Gastrocnemius medialis (tissue), 4 donors: ENCODE measurements around the gene PGA3. TPM values are rescaled to one million over a fixed set of nuclear protein-coding genes. Genes with fewer than 3 reads are reported as not detected.
A peak's percentile ranks its signal among the peaks of the same experiment; 100 is the strongest.

Experiments
- ATAC-seq, 2 donors: fragments of 150-250 bp; one replicate each; pipeline ENCODE4 v1.9.1; 2016
- DNase-seq, 2 donors: peaks; one replicate each; pipeline ENCODE4 v3.0.0-alpha.2; 2019
- H3K27ac ChIP-seq, 4 donors: fragments of 200-600 bp; sonication (generic); 1 replicate in 1 of 4; 2 replicates in 3 of 4; pipeline ENCODE4 v1.5.1; 2016 to 2018; ENCODE audit warnings: mild to moderate bottlenecking in 2 of 4, moderate library complexity in 1 of 4
- H3K27me3 ChIP-seq, 3 donors: fragments of 200-600 bp; sonication (generic) in 2 of 3; 1 replicate in 1 of 3; 2 replicates in 2 of 3; pipeline versions ENCODE4 v1.5.1 to v1.6.0; 2016 to 2019; ENCODE audit warnings: mild to moderate bottlenecking in 1 of 3, moderate library complexity in 1 of 3
- H3K36me3 ChIP-seq, 2 donors: fragments of 200-600 bp; sonication (generic) in 1 of 2; one replicate each; pipeline ENCODE4 v1.5.1; 2017 to 2018
- H3K4me1 ChIP-seq, 2 donors: fragments of 200-600 bp; sonication (generic) in 1 of 2; one replicate each; pipeline ENCODE4 v1.5.1; 2016 to 2017; ENCODE audit warnings: mild to moderate bottlenecking in 2 of 2
- H3K4me3 ChIP-seq, 4 donors: fragments of 200-600 bp; sonication (generic) in 3 of 4; 1 replicate in 1 of 4; 2 replicates in 3 of 4; pipeline ENCODE4 v1.5.1; 2016 to 2019; ENCODE audit warnings: mild to moderate bottlenecking in 2 of 4
- H3K9me3 ChIP-seq, 3 donors: fragments of 200-600 bp; sonication (generic) in 2 of 3; 1 replicate in 1 of 3; 2 replicates in 2 of 3; pipeline ENCODE4 v1.5.1; 2016 to 2019
- POLR2A ChIP-seq, 2 donors: fragments of 450-650 bp; IDR thresholded peaks; one replicate each; pipeline ENCODE4 v1.6.1; 2017; ENCODE audit warnings: antibody characterized with exemption in 2 of 2, mild to moderate bottlenecking in 2 of 2, moderate library complexity in 2 of 2
- in situ Hi-C, 4 donors: fragments of 200-750 bp; cut with MboI; loops; one replicate each; pipeline versions ENCODE4 v1.15.0 to v1.8.0; 2017; ENCODE audit warnings: low sequenced_read_pairs in 4 of 4
- intact Hi-C: fragments of 100-400 bp; cut with DNase I; formaldehyde crosslinking; loops from one replicate; pipeline ENCODE4 v1.15.1; 2023; ENCODE audit warnings: low total_unique reads
- total RNA-seq, 4 donors: library from RNA; depleted of rRNA; stranded (reverse); fragments of >200 nt; gene quantifications; one replicate each; pipeline versions ENCODE4 v1.1.0 to v1.2.3, GENCODE V29; 2016
- TF ChIP-seq, protein P1 (sequence below), 5 experiments: fragments of 450-650 bp in 3 of 5; fragments of 200-600 bp in 2 of 5; sonication (generic) in 2 of 5; IDR thresholded peaks in 4 of 5; conservative IDR thresholded peaks in 1 of 5; 1 replicate in 4 of 5; 2 replicates in 1 of 5; pipeline ENCODE4 v1.5.1; 2016 to 2019; ENCODE audit warnings: antibody characterized with exemption in 5 of 5, mild to moderate bottlenecking in 3 of 5, moderate library complexity in 3 of 5

PGA3 gene
- total RNA-seq, 4 donors from 2014 or later, result not detected

DNA sequence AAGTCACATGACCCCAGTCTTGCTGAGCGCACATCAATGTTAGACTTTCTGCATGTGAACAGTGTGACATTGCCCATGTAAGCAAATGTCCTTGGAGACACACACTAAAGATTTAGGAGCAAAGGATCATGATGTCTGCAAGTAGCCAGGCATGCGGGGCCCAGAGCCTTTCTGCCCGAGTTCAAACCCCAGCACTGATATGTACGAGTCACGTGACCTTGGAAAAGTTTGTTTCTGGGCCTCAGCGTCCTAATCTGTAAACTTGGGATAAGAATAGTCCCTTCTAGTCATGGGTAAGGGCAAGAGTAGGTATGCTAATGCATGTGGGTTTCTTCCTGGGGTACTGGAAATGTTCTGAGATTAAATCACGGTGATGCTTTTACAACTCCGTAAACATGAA is 16.8 kb upstream of the PGA3 start:
- in situ Hi-C loops, result loop anchor here in 3 of 4 donors (25.0 kb wide), 2 partner anchors 149 to 349 kb away; partner anchors contain the start of gene CCDC86 (in 3 of the 3)
- intact Hi-C loops, result loop anchor here (5.0 kb wide), 1 partner anchor 59 kb away; no protein-coding TSS in a partner anchor

DNA sequence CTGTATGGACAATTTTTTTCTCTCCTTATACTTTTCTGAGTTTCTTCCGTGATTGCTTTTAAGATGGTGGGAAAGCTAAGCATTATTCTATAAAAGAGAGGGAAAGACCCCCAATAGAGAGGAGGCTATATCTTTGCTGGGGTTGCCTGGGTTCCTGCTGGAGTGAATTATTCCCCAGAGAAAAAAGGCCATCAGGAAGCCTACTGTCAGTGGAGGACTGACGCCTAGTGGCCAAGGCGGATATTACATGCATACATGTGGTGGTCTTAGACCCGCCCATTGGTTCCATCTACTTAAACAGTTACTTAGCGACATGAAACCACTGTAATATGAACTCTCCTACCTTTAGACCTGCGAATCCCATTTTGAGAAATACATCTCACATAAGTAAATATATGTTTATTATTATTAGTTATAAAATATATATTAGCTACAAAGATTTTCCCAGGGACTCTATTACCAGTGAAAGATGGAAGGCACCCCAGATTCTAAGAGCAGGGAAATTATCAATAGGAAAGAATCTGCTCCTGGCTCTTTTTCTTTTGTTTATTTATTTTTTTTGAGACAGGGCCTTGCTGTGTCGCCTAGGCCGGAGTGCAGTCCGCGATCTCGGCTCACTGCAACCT is 15.7 kb upstream of the PGA3 start:
- in situ Hi-C loops (loop anchor here in 3 of 4 donors (25.0 kb wide), 2 partner anchors 150 to 350 kb away; partner anchors contain the start of gene CCDC86 (in 3 of the 3)), intact Hi-C loops (loop anchor here (1.0 to 5.0 kb wide), 3 partner anchors 60 to 356 kb away; no protein-coding TSS in a partner anchor)
- ATAC-seq (peak in 1 of 2 donors; percentile 64), DNase-seq (peak in 1 of 2 donors; percentile 42)
- H3K27ac ChIP-seq, result no peak overlapping the region
- H3K36me3 ChIP-seq, result no peaks in the 10 kb centered on the region
- TF ChIP-seq, protein P1, sequence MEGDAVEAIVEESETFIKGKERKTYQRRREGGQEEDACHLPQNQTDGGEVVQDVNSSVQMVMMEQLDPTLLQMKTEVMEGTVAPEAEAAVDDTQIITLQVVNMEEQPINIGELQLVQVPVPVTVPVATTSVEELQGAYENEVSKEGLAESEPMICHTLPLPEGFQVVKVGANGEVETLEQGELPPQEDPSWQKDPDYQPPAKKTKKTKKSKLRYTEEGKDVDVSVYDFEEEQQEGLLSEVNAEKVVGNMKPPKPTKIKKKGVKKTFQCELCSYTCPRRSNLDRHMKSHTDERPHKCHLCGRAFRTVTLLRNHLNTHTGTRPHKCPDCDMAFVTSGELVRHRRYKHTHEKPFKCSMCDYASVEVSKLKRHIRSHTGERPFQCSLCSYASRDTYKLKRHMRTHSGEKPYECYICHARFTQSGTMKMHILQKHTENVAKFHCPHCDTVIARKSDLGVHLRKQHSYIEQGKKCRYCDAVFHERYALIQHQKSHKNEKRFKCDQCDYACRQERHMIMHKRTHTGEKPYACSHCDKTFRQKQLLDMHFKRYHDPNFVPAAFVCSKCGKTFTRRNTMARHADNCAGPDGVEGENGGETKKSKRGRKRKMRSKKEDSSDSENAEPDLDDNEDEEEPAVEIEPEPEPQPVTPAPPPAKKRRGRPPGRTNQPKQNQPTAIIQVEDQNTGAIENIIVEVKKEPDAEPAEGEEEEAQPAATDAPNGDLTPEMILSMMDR (IDR thresholded peaks at IDR 0.05 in 4 of 5, conservative IDR thresholded peaks at IDR 0.05 in 1 of 5), result peak; percentile 65 to 87 (median 81)
- no peak for TF ChIP-seq POLR2A (IDR thresholded peaks at IDR 0.05)
- H3K27me3 ChIP-seq, result peaks cover 0 to 4% (median 0%) of the 10 kb centered on the region in 3 donors
- no peaks in the 10 kb centered on the region for H3K9me3 ChIP-seq
- H3K4me3 ChIP-seq, result no peak overlapping the region
- no peaks in the 10 kb centered on the region for H3K4me1 ChIP-seq

More for the DNA sequence above, 16.8 kb upstream of the PGA3 start:
- peaks cover 0 to 4% (median 0%) of the 10 kb centered on the region in 3 donors for H3K27me3 ChIP-seq
- TF ChIP-seq, protein P1 (IDR thresholded peaks at IDR 0.05 in 4 of 5, conservative IDR thresholded peaks at IDR 0.05 in 1 of 5), result no peak
- no peak for TF ChIP-seq POLR2A (IDR thresholded peaks at IDR 0.05)
- no peak overlapping the region for H3K4me3 ChIP-seq
- H3K4me1 ChIP-seq, result no peaks in the 10 kb centered on the region
- no peak for ATAC-seq
- no peaks in the 10 kb centered on the region for H3K36me3 ChIP-seq
- H3K9me3 ChIP-seq, result no peaks in the 10 kb centered on the region
- no peak for DNase-seq
- H3K27ac ChIP-seq, result no peak overlapping the region

DNA sequence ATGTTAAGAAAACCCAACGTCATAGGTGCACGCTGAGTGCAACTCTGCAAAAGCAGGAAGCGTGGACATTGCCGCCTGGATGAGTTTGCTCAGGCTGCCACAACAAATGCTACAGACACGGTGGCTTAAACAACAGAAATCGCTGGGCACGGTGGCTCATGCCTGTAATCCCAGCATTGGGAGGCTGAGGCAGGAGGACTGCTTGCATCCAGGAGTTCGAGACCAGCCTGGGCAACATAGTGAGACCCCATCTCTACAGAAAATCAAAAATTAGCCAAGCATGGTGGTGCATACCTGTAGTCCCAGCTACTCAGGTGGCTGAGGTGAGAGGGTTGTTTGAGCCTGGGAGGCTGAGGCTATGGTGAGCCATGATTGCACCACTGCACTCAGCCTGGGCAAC is 13.4 kb upstream of the PGA3 start:
- peaks cover 0 to 4% (median 0%) of the 10 kb centered on the region in 3 donors for H3K27me3 ChIP-seq
- intact Hi-C loops, result loop anchor here (5.0 kb wide), 1 partner anchor 63 kb away; no protein-coding TSS in a partner anchor
- no peaks in the 10 kb centered on the region for H3K4me1 ChIP-seq
- DNase-seq (no peak), ATAC-seq (no peak)
- TF ChIP-seq, protein P1 (IDR thresholded peaks at IDR 0.05 in 4 of 5, conservative IDR thresholded peaks at IDR 0.05 in 1 of 5), result no peak
- no peak for TF ChIP-seq POLR2A (IDR thresholded peaks at IDR 0.05)
- in situ Hi-C loops, result loop anchor here in 3 of 4 donors (25.0 kb wide), 2 partner anchors 153 to 353 kb away; partner anchors contain the start of gene CCDC86 (in 3 of the 3)
- no peak overlapping the region for H3K27ac ChIP-seq
- no peak overlapping the region for H3K4me3 ChIP-seq
- H3K9me3 ChIP-seq, result no peaks in the 10 kb centered on the region
- H3K36me3 ChIP-seq, result no peaks in the 10 kb centered on the region

DNA sequence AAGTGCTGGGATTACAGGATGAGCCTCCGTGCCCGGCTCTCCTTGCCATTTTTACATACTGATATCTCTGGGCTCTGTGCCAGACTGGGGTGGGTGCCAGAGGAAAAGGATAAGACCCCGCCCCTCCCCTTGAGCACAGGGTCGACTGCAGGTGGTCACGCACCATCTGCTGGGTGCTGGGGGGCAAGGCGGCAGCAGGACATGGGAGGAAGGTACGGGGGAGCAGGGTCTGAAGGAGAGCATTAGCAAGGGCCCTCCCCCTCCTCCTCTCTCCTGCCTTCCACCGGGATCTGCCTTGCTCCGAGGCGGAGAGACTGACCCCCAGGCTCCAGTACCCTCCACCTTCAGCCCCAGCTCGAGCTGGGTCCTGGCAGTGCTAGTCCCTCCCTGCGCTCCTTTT is 9.7 kb upstream of the PGA3 start:
- H3K9me3 ChIP-seq, result no peaks in the 10 kb centered on the region
- no peak overlapping the region for H3K27ac ChIP-seq
- TF ChIP-seq POLR2A (IDR thresholded peaks at IDR 0.05), result no peak
- TF ChIP-seq, protein P1 (IDR thresholded peaks at IDR 0.05 in 4 of 5, conservative IDR thresholded peaks at IDR 0.05 in 1 of 5), result no peak
- intact Hi-C loops, result no loop called here
- peaks cover 0 to 4% (median 0%) of the 10 kb centered on the region in 3 donors for H3K27me3 ChIP-seq
- in situ Hi-C loops, result loop anchor here in 3 of 4 donors (25.0 kb wide), 2 partner anchors 156 to 356 kb away; partner anchors contain the start of gene CCDC86 (in 3 of the 3)
- no peak for ATAC-seq
- H3K4me1 ChIP-seq, result no peaks in the 10 kb centered on the region
- DNase-seq, result no peak
- H3K36me3 ChIP-seq, result no peaks in the 10 kb centered on the region
- no peak overlapping the region for H3K4me3 ChIP-seq
